ENCODE measurements around the gene NEDD4. TPM values are rescaled to one million over a fixed set of nuclear protein-coding genes. Genes with fewer than 3 reads are reported as not detected.

Gene NEDD4
- total and polyA plus RNA-seq, 10 of the 15 experiments (the other 5 are each of a cell fraction or from before 2014, with no cell fraction given) = 1.3 to 7.7 (median 4.4) TPM

DNA sequence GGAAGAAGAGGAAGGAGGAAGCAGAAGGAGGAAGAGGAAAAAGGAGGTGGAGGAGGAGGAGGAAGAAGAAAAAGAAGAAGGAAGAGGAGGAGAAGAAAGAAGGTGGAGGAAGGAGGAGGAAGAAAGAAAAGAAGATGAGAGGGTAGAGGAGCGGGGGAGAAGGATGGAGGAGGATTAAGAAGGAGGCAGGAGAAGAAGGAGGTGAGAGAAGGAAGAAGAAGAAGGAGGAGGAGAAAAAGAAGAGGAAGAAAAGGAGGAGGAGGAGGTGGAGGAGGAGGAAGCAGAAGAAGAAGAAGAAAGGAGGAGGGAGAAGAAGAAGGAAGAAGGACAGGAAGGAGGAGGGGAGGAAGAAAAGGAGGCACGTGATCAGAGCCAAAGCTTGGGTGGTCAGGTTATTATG is 213.1 kb downstream of the NEDD4 start:
- no peaks in the 10 kb centered on the region; a peak in 1 of 4 replicates for H3K27me3 ChIP-seq (replicated peaks in 1 of 2; ENCODE audit: control insufficient read depth in 2 of 2, insufficient read depth in 2 of 2, low read length in 1 of 2)
- H3K79me2 ChIP-seq (ENCODE audit: control insufficient read depth, insufficient read depth, low read length) = no peaks in the 10 kb centered on the region
- ATAC-seq (no peak), DNase-seq (ENCODE audit: low read depth, low spot score) (no peak), FAIRE-seq (no peak)
- intact Hi-C loops (cut with micrococcal nuclease; ENCODE audit: unreplicated experiment) (no loop called here), in situ Hi-C loops (cut with MboI) (no loop called here)
- H3K36me3 ChIP-seq (ENCODE audit: control insufficient read depth in 2 of 2, insufficient read depth in 2 of 2, low read length in 1 of 2) = no peaks in the 10 kb centered on the region
- WGBS (ENCODE audit: insufficient coverage, insufficient replicate concordance, low lambda C conversion rate, missing lambda C conversion rate) = 13% methylated on average over 2 of the region's 2 CpGs
- no TSS peak for BruUV-seq (replicated peaks)
- SMC1A ChIA-PET (ENCODE audit: uncharacterized antibody, unreplicated experiment) = no interaction called here
- no peaks in the 10 kb centered on the region for H4K20me1 ChIP-seq (ENCODE audit: control insufficient read depth, insufficient read depth)
- H3K9me3 ChIP-seq (replicated peaks; ENCODE audit: control insufficient read depth, insufficient read depth, low read length) = no peaks in the 10 kb centered on the region
- POLR2A ChIA-PET = no interaction called here
- H2AFZ ChIP-seq (ENCODE audit: control insufficient read depth, low read depth, low read length) = no peak overlapping the region
- H3K9ac ChIP-seq (ENCODE audit: control insufficient read depth, insufficient read depth, low read length) = no peak overlapping the region
- TF ChIP-seq, protein P1, sequence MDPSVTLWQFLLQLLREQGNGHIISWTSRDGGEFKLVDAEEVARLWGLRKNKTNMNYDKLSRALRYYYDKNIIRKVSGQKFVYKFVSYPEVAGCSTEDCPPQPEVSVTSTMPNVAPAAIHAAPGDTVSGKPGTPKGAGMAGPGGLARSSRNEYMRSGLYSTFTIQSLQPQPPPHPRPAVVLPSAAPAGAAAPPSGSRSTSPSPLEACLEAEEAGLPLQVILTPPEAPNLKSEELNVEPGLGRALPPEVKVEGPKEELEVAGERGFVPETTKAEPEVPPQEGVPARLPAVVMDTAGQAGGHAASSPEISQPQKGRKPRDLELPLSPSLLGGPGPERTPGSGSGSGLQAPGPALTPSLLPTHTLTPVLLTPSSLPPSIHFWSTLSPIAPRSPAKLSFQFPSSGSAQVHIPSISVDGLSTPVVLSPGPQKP (IDR thresholded peaks at IDR 0.05; ENCODE audit: low read depth, low read length) = no peak
- TF ChIP-seq SUPT20H (IDR thresholded peaks at IDR 0.05; ENCODE audit: borderline replicate concordance, control insufficient read depth, low read depth, low read length) = no peak
- TF ChIP-seq TAF1 (IDR thresholded peaks at IDR 0.05; ENCODE audit: borderline replicate concordance, low read depth, low read length) = no peak
- no peak for TF ChIP-seq HDAC2 (IDR thresholded peaks at IDR 0.05)
- no peak for TF ChIP-seq SREBF1 (IDR thresholded peaks at IDR 0.05; ENCODE audit: low read length)
- no peak for TF ChIP-seq MEF2A (IDR thresholded peaks at IDR 0.05; ENCODE audit: insufficient read depth, low read depth, low read length)
- TF ChIP-seq, protein P2, sequence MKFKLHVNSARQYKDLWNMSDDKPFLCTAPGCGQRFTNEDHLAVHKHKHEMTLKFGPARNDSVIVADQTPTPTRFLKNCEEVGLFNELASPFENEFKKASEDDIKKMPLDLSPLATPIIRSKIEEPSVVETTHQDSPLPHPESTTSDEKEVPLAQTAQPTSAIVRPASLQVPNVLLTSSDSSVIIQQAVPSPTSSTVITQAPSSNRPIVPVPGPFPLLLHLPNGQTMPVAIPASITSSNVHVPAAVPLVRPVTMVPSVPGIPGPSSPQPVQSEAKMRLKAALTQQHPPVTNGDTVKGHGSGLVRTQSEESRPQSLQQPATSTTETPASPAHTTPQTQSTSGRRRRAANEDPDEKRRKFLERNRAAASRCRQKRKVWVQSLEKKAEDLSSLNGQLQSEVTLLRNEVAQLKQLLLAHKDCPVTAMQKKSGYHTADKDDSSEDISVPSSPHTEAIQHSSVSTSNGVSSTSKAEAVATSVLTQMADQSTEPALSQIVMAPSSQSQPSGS (IDR thresholded peaks at IDR 0.05; ENCODE audit: low read length) = no peak
- TF ChIP-seq CBFB (IDR thresholded peaks at IDR 0.05; ENCODE audit: low read depth) = no peak
- no peak for TF ChIP-seq ZNF24 (IDR thresholded peaks at IDR 0.05)
- TF ChIP-seq SREBF2 (IDR thresholded peaks at IDR 0.05; ENCODE audit: low read length) = no peak
- TF ChIP-seq, protein P3, sequence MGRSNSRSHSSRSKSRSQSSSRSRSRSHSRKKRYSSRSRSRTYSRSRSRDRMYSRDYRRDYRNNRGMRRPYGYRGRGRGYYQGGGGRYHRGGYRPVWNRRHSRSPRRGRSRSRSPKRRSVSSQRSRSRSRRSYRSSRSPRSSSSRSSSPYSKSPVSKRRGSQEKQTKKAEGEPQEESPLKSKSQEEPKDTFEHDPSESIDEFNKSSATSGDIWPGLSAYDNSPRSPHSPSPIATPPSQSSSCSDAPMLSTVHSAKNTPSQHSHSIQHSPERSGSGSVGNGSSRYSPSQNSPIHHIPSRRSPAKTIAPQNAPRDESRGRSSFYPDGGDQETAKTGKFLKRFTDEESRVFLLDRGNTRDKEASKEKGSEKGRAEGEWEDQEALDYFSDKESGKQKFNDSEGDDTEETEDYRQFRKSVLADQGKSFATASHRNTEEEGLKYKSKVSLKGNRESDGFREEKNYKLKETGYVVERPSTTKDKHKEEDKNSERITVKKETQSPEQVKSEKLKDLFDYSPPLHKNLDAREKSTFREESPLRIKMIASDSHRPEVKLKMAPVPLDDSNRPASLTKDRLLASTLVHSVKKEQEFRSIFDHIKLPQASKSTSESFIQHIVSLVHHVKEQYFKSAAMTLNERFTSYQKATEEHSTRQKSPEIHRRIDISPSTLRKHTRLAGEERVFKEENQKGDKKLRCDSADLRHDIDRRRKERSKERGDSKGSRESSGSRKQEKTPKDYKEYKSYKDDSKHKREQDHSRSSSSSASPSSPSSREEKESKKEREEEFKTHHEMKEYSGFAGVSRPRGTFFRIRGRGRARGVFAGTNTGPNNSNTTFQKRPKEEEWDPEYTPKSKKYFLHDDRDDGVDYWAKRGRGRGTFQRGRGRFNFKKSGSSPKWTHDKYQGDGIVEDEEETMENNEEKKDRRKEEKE (IDR thresholded peaks at IDR 0.05) = no peak
- TF ChIP-seq, protein P4, sequence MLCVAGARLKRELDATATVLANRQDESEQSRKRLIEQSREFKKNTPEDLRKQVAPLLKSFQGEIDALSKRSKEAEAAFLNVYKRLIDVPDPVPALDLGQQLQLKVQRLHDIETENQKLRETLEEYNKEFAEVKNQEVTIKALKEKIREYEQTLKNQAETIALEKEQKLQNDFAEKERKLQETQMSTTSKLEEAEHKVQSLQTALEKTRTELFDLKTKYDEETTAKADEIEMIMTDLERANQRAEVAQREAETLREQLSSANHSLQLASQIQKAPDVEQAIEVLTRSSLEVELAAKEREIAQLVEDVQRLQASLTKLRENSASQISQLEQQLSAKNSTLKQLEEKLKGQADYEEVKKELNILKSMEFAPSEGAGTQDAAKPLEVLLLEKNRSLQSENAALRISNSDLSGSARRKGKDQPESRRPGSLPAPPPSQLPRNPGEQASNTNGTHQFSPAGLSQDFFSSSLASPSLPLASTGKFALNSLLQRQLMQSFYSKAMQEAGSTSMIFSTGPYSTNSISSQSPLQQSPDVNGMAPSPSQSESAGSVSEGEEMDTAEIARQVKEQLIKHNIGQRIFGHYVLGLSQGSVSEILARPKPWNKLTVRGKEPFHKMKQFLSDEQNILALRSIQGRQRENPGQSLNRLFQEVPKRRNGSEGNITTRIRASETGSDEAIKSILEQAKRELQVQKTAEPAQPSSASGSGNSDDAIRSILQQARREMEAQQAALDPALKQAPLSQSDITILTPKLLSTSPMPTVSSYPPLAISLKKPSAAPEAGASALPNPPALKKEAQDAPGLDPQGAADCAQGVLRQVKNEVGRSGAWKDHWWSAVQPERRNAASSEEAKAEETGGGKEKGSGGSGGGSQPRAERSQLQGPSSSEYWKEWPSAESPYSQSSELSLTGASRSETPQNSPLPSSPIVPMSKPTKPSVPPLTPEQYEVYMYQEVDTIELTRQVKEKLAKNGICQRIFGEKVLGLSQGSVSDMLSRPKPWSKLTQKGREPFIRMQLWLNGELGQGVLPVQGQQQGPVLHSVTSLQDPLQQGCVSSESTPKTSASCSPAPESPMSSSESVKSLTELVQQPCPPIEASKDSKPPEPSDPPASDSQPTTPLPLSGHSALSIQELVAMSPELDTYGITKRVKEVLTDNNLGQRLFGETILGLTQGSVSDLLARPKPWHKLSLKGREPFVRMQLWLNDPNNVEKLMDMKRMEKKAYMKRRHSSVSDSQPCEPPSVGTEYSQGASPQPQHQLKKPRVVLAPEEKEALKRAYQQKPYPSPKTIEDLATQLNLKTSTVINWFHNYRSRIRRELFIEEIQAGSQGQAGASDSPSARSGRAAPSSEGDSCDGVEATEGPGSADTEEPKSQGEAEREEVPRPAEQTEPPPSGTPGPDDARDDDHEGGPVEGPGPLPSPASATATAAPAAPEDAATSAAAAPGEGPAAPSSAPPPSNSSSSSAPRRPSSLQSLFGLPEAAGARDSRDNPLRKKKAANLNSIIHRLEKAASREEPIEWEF (IDR thresholded peaks at IDR 0.05; ENCODE audit: insufficient replicate concordance, low read depth, low read length) = no peak
- no peak for TF ChIP-seq NRF1 (conservative IDR thresholded peaks at IDR 0.05; ENCODE audit: low read depth, low read length)
- CTCF ChIA-PET = interaction anchor here (0.6 kb wide), 1 partner anchor 1888 kb away, joined by 3 read pairs; no protein-coding TSS in a partner anchor
- RAD21 ChIA-PET (ENCODE audit: unreplicated experiment) = no interaction called here
- H3K4me2 ChIP-seq (ENCODE audit: control insufficient read depth, insufficient read depth) = no peak overlapping the region
- no peaks in the 10 kb centered on the region for H3K4me1 ChIP-seq (ENCODE audit: control insufficient read depth, insufficient read depth, low read length)
- H3K4me3 ChIP-seq = no peak overlapping the region
- no peak overlapping the region for H3K27ac ChIP-seq (ENCODE audit: control insufficient read depth, insufficient read depth)

All from GM12878 (cell line).